GM23248 (cell line): ENCODE data around the gene CES3. TPM values are rescaled to one million over a fixed set of nuclear protein-coding genes. Genes with fewer than 3 reads are reported as not detected.
A peak's percentile ranks its signal among the peaks of the same experiment; 100 is the strongest.

Experiments used
- DNase-seq: peaks from one replicate; pipeline ENCODE4 v3.0.0-alpha.2; 2015
- H2AFZ ChIP-seq: fragments of 200-600 bp; sonication (generic); 2 replicates; pipeline ENCODE4 v1.6.1; 2016; ENCODE audit warnings: antibody characterized with exemption
- H3F3A ChIP-seq: fragments of 200-600 bp; sonication (generic); 2 replicates; pipeline ENCODE4 v1.6.1; 2016; ENCODE audit warnings: mild to moderate bottlenecking, antibody characterized with exemption, mixed run types; ENCODE audit not compliant: insufficient read depth
- H3K27ac ChIP-seq: fragments of 200-600 bp; sonication (generic); 2 replicates; pipeline ENCODE4 v1.5.1; 2016; ENCODE audit warnings: mild to moderate bottlenecking
- H3K27me3 ChIP-seq: fragments of 200-600 bp; sonication (generic); replicated peaks from 2 replicates; pipeline ENCODE4 v1.6.1; 2016; ENCODE audit warnings: mild to moderate bottlenecking; ENCODE audit not compliant: insufficient read depth
- H3K36me3 ChIP-seq: fragments of 200-600 bp; sonication (generic); 2 replicates; pipeline ENCODE4 v1.6.1; 2016; ENCODE audit warnings: low read depth, mild to moderate bottlenecking
- H3K4me1 ChIP-seq: fragments of 200-600 bp; sonication (generic); 2 replicates; pipeline ENCODE4 v1.6.1; 2016; ENCODE audit warnings: mild to moderate bottlenecking; ENCODE audit not compliant: insufficient read depth
- H3K4me2 ChIP-seq: fragments of 200-600 bp; sonication (generic); one replicate; pipeline ENCODE4 v1.6.1; 2016; ENCODE audit warnings: mild to moderate bottlenecking; ENCODE audit not compliant: unreplicated experiment
- H3K4me3 ChIP-seq: fragments of 200-600 bp; sonication (generic); 2 replicates; pipeline ENCODE4 v1.5.1; 2016; ENCODE audit warnings: mild to moderate bottlenecking
- H3K79me2 ChIP-seq: fragments of 200-600 bp; sonication (generic); 2 replicates; pipeline ENCODE4 v1.6.1; 2016; ENCODE audit warnings: mild to moderate bottlenecking; ENCODE audit not compliant: insufficient read depth
- H3K9ac ChIP-seq: fragments of 200-600 bp; sonication (generic); 2 replicates; pipeline ENCODE4 v1.6.1; 2016; ENCODE audit warnings: mild to moderate bottlenecking
- H3K9me2 ChIP-seq: fragments of 200-600 bp; sonication (generic); 2 replicates; pipeline ENCODE4 v1.6.1; 2016; ENCODE audit warnings: mixed run types, mild to moderate bottlenecking, moderate library complexity; ENCODE audit not compliant: insufficient read depth
- H3K9me3 ChIP-seq: fragments of 200-600 bp; sonication (generic); one replicate; pipeline ENCODE4 v1.6.1; 2017; ENCODE audit warnings: low read depth
- H4K20me1 ChIP-seq: fragments of 200-600 bp; sonication (generic); 2 replicates; pipeline ENCODE4 v1.6.0; 2016; ENCODE audit not compliant: insufficient read depth
- EZH2 ChIP-seq: fragments of 200-600 bp; sonication (generic); IDR thresholded peaks from 2 replicates; pipeline ENCODE4 v1.6.1; 2018; ENCODE audit warnings: antibody characterized with exemption, mild to moderate bottlenecking; ENCODE audit not compliant: insufficient read depth, poor library complexity, severe bottlenecking
- EZH2phosphoT487 ChIP-seq: fragments of 200-600 bp; sonication (generic); IDR thresholded peaks from 2 replicates; pipeline ENCODE4 v1.6.1; 2018; ENCODE audit warnings: antibody characterized with exemption, moderate library complexity, mild to moderate bottlenecking, low read depth; ENCODE audit not compliant: insufficient read depth
- WGBS, 2 experiments: methylation state at CpG; one replicate each; pipeline ENCODE4 v1.1.6; 2015 to 2017; ENCODE audit warnings: low lambda C conversion rate in 2 of 2, low coverage in 1 of 2; ENCODE audit errors: missing lambda C conversion rate in 2 of 2; 5-methylcytosine and 5-hydroxymethylcytosine counted together
- in situ Hi-C: fragments of 300-500 bp; cut with MboI; formaldehyde crosslinking; loops from 2 replicates; pipeline ENCODE4 v1.15.0; 2020
- polyA plus RNA-seq: library from polyadenylated mRNA; unstranded; fragments of >200 nt; fragmentation: Nextera tagmentation; extraction: Ambion mirVana; gene quantifications from 2 replicates; pipeline ENCODE4 v1.2.1, GENCODE V29; 2016
- total RNA-seq: library from RNA; depleted of rRNA; stranded (reverse); fragments of >200 nt; shearing (Covaris generic); gene quantifications from 2 replicates; pipeline ENCODE4 v1.2.3, GENCODE V29; 2014

The CES3 gene
- total and polyA plus RNA-seq, 2 experiments from 2014 or later = not detected

- peaks cover 11% of the 10 kb centered on the region for H3K79me2 ChIP-seq
- H3K27me3 ChIP-seq = peaks cover 7% of the 10 kb centered on the region
- H2AFZ ChIP-seq = no peak overlapping the region
- peak overlapping the region; percentile 62; the same call in 1 of the 2 replicates for H3K9ac ChIP-seq
- whole genome bisulfite sequencing, 2 experiments = 81 to 89% methylated on average over 10 of the region's 10 CpGs
- DNase-seq = peak; percentile 68
- no peaks in the 10 kb centered on the region for H4K20me1 ChIP-seq
- peak overlapping the region; percentile 74 for H3K27ac ChIP-seq
- TF ChIP-seq EZH2phosphoT487 (no peak), EZH2 (no peak)
- H3K4me3 ChIP-seq = no peak overlapping the region
- H3K36me3 ChIP-seq = no peaks in the 10 kb centered on the region
- peaks cover 36% of the 10 kb centered on the region for H3K4me1 ChIP-seq
- in situ Hi-C loops = no loop called here
- peaks cover 30% of the 10 kb centered on the region for H3F3A ChIP-seq
- H3K9me2 ChIP-seq = no peaks in the 10 kb centered on the region
- peak overlapping the region; percentile 57 for H3K4me2 ChIP-seq
- H3K9me3 ChIP-seq = no peaks in the 10 kb centered on the region
Measured at GRCh38 chr16:66928702-66929388, 32.2 kb upstream of the CES3 start.

GRCh38 chr16:66930189-66930588 is 30.9 kb upstream of the CES3 start:
- Histone ChIP-seq H4K20me1 (no peaks in the 10 kb centered on the region), H2AFZ (no peak overlapping the region), H3K9me3 (no peaks in the 10 kb centered on the region), H3F3A (peaks cover 30% of the 10 kb centered on the region), H3K9me2 (no peaks in the 10 kb centered on the region), H3K9ac (no peak overlapping the region), H3K4me3 (no peak overlapping the region), H3K4me1 (peaks cover 36% of the 10 kb centered on the region), H3K27ac (no peak overlapping the region), H3K79me2 (peaks cover 23% of the 10 kb centered on the region), H3K4me2 (no peak overlapping the region), H3K27me3 (no peaks in the 10 kb centered on the region; the same call in 1 of the 2 replicates), H3K36me3 (no peaks in the 10 kb centered on the region)
- DNase-seq = peak; percentile 81
- in situ Hi-C loops = no loop called here
- WGBS, 2 experiments = 35 to 39% methylated on average over 4 of the region's 4 CpGs
- TF ChIP-seq EZH2phosphoT487 = no peak
- TF ChIP-seq EZH2 = no peak

GRCh38 chr16:66931665-66932064 is 29.4 kb upstream of the CES3 start:
- in situ Hi-C loops = no loop called here
- WGBS, 2 experiments = 68 to 82% methylated on average over 2 of the region's 2 CpGs
- TF ChIP-seq EZH2 (no peak), EZH2phosphoT487 (no peak)

GRCh38 chr16:66932076-66932475 is 29.0 kb upstream of the CES3 start:
- H3K27me3 ChIP-seq = no peaks in the 10 kb centered on the region
- H4K20me1 ChIP-seq = no peaks in the 10 kb centered on the region
- DNase-seq = no peak
- TF ChIP-seq EZH2 (no peak), EZH2phosphoT487 (no peak)
- no peak overlapping the region for H2AFZ ChIP-seq
- peaks cover 20% of the 10 kb centered on the region for H3F3A ChIP-seq
- H3K36me3 ChIP-seq = no peaks in the 10 kb centered on the region
- 96 to 97% methylated on average over 4 of the region's 4 CpGs for WGBS, 2 experiments
- H3K9ac ChIP-seq = no peak overlapping the region
- no peaks in the 10 kb centered on the region for H3K9me3 ChIP-seq
- no peak overlapping the region for H3K4me3 ChIP-seq
- in situ Hi-C loops = no loop called here
- H3K4me2 ChIP-seq = no peak overlapping the region
- H3K9me2 ChIP-seq = no peaks in the 10 kb centered on the region
- H3K27ac ChIP-seq = no peak overlapping the region
- H3K4me1 ChIP-seq = peaks cover 31% of the 10 kb centered on the region
- peaks cover 41% of the 10 kb centered on the region for H3K79me2 ChIP-seq

More at GRCh38 chr16:66931665-66932064, 29.4 kb upstream of the CES3 start:
- Histone ChIP-seq H3K4me2 (no peak overlapping the region), H3K4me1 (peaks cover 35% of the 10 kb centered on the region), H3K9me3 (no peaks in the 10 kb centered on the region), H3K27ac (no peak overlapping the region), H3K9ac (no peak overlapping the region), H3F3A (peaks cover 22% of the 10 kb centered on the region), H4K20me1 (no peaks in the 10 kb centered on the region), H3K9me2 (no peaks in the 10 kb centered on the region), H3K27me3 (no peaks in the 10 kb centered on the region), H3K36me3 (no peaks in the 10 kb centered on the region), H3K79me2 (peaks cover 37% of the 10 kb centered on the region), H2AFZ (no peak overlapping the region), H3K4me3 (no peak overlapping the region)
- DNase-seq = no peak
